Esophagus (tissue), 2 donors: ENCODE data around the gene IFRD2. TPM values are rescaled to one million over a fixed set of nuclear protein-coding genes. Genes with fewer than 3 reads are reported as not detected.
A peak's percentile ranks its signal among the peaks of the same experiment; 100 is the strongest.

Experiments used
- H3K27ac ChIP-seq, 2 donors: one replicate each; pipeline ENCODE4 v1.5.1; 2013; ENCODE audit warnings: low read depth in 2 of 2, mild to moderate bottlenecking in 2 of 2, inconsistent platforms in 1 of 2, low read length in 1 of 2, moderate library complexity in 1 of 2
- H3K27me3 ChIP-seq, 2 donors: one replicate each; pipeline ENCODE4 v1.6.1; 2013; ENCODE audit warnings: low read length in 2 of 2, control low read depth in 1 of 2, mild to moderate bottlenecking in 1 of 2; ENCODE audit not compliant: insufficient read depth in 2 of 2, control insufficient read depth in 1 of 2
- H3K36me3 ChIP-seq, 2 donors: one replicate each; pipeline ENCODE4 v1.6.1; 2013; ENCODE audit warnings: low read length in 1 of 2; ENCODE audit not compliant: control insufficient read depth in 2 of 2, insufficient read depth in 2 of 2
- H3K4me1 ChIP-seq, 2 donors: one replicate each; pipeline ENCODE4 v1.6.1; 2013; ENCODE audit warnings: low read length in 1 of 2; ENCODE audit not compliant: control insufficient read depth in 2 of 2, insufficient read depth in 2 of 2
- H3K4me3 ChIP-seq, 2 donors: one replicate each; pipeline ENCODE4 v1.5.1; 2013; ENCODE audit warnings: low read length in 2 of 2, mild to moderate bottlenecking in 2 of 2, low read depth in 1 of 2, moderate library complexity in 1 of 2
- H3K9me3 ChIP-seq, 2 donors: one replicate each; pipeline ENCODE4 v1.6.1; 2013; ENCODE audit warnings: mild to moderate bottlenecking in 2 of 2, low read depth in 1 of 2, low read length in 1 of 2, moderate library complexity in 1 of 2; ENCODE audit not compliant: control insufficient read depth in 2 of 2, insufficient read depth in 1 of 2
- WGBS, 2 donors: extraction: QIAGEN DNeasy Blood & Tissue Kit; methylation state at CpG; one replicate each; pipeline ENCODE4 v1.1.7; 2013; 5-methylcytosine and 5-hydroxymethylcytosine counted together
- polyA plus RNA-seq, 2 donors: library from polyadenylated mRNA; stranded (reverse); fragments of 200-250 nt; gene quantifications; one replicate each; pipeline ENCODE4 v1.2.3, GENCODE V29; 2013
- donor health status: healthy with polysubstance abuse.
- donor health status: Bipolar disorder and iron deficiency.

IFRD2 gene
- polyA plus RNA-seq, 2 donors: 65.6 to 69.5 TPM

DNA sequence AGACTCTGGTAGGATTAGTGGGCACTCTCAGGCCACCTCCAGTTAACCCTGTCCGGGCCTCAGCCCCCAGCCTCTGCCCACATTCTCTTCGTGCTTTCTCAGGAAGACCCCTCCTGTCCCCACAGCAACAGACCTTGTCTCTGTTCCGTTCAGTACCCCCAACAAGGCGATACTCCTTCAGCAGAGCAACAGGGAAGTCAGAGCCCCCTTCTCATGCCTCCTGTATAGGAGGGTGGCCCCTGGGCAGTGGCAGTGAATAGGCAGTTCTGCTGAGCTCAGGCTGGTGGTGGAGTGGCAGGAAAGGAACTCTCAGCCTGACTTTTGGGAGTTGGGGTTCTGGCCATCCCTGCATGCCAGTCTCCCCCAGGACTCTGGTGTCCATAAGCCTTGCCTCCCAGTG lies 22.8 kb downstream of the IFRD2 start:
- no peaks in the 10 kb centered on the region for H3K27me3 ChIP-seq
- H3K36me3 ChIP-seq: no peaks in the 10 kb centered on the region
- WGBS, 2 donors: 43 to 48% methylated on average over 4 of the region's 4 CpGs
- peaks cover 13 to 39% of the 10 kb centered on the region in 2 donors for H3K4me1 ChIP-seq
- H3K4me3 ChIP-seq: no peak overlapping the region
- peak overlapping the region; percentile 5 to 77 for H3K27ac ChIP-seq
- H3K9me3 ChIP-seq: no peaks in the 10 kb centered on the region

DNA sequence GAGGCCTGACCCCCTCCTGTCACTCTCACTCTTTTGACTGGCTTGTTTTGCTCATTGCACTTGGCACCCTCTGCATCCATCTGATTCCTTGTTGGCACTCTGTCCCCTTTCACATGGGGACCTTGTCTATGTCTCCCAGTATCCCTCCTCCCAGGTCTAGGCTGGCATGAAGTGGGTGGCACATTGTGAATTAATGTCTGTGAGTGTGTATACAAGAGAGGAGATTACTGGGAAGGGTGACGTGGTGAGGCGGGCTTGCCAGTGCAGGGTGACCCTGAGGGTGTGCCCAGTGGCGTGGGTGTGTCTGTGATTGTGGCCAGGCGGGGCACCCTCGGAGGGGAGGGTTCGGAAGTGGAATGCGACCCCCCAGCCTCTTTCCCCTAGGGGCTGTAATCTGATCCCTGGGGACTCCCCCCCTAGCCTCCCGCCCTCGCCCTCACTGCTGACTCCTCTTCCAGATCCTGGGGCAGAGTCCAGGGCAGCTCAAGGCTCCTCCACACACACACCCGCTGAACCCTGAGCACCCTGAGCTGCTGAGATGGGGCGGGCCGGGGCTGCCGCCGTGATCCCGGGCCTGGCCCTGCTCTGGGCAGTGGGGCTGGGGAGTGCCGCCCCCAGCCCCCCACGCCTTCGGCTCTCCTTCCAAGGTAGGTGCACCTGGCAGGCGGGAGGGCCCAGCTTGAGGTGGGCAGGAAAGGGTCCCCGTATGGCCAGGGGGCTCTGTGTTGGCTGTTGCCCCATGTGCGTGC lies 23.4 kb downstream of the IFRD2 start, which contains the start of gene SEMA3B:
Gene SEMA3B (plus strand): TSS at position 445 of the 749 bp plus-strand sequence. CDS start 94 bp downstream, at position 539.
- no peaks in the 10 kb centered on the region for H3K27me3 ChIP-seq
- no peaks in the 10 kb centered on the region for H3K36me3 ChIP-seq
- WGBS, 2 donors: 25 to 31% methylated on average over 19 to 21 of the region's 21 CpGs
- no peak within 1 kb of the TSS for H3K4me3 ChIP-seq
- peak within 1 kb of the TSS; percentile 20 to 77 for H3K27ac ChIP-seq
- H3K4me1 ChIP-seq: peaks cover 13 to 39% of the 10 kb centered on the region in 2 donors
- no peaks in the 10 kb centered on the region for H3K9me3 ChIP-seq

DNA sequence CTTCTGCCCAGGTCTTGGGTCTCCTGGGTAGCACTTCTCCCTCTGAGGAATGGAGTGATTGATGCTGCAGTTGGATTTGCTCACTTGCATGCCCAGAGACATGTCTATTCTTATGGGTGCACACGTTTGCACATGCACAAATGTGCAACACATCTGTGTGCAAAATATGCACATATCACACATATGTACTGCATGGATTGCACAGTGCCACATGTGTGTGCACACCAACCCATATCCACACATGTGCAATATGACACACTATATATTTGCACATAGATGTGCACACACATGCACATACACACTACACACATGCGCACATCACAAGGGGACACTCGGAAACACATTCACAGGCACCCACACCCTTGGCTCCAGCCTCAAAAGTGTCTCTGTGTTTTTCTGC lies 24.0 kb downstream of the IFRD2 start:
- Histone ChIP-seq H3K36me3 (no peaks in the 10 kb centered on the region), H3K4me1 (peaks cover 13 to 37% of the 10 kb centered on the region in 2 donors), H3K9me3 (no peaks in the 10 kb centered on the region), H3K4me3 (no peak overlapping the region), H3K27me3 (no peaks in the 10 kb centered on the region), H3K27ac (peak overlapping the region; percentile 20 to 77)
- 14 to 19% methylated on average over 3 of the region's 3 CpGs for WGBS, 2 donors

DNA sequence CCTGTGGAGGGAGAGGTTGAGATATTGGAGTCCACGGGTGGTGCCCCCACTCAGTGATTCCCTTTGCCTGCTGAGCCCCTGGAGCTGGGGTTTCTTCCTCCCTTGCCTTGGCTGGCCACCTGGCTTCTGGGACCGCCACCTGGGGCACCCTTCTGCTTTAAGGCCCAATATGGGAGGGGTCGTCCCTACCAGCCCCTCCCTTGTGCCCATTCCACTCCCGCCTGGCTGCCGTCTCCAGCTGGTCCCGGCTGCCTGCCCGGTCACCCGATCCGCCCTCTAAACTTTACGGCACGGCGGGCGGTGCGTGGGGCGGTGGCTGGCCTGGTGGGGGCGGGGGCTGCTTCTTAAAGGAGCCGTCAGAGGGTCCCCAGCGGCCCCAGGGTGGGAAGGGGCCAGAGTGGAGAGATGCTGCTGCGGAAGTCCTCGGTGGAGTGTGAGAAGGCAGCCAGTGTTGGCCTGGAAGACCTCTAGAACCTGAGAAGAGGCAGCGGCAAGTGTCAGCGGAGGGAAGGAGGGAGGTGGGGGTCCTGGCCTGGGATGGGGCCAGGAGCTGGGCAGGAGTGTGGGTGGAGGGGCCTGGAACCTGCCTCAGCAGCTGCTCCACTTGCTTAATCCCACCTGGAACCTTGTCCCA lies 24.8 kb downstream of the IFRD2 start:
- H3K27ac ChIP-seq: peak overlapping the region; percentile 71 to 88
- H3K4me1 ChIP-seq: peaks cover 13 to 33% of the 10 kb centered on the region in 2 donors
- no peaks in the 10 kb centered on the region for H3K36me3 ChIP-seq
- peak overlapping the region; percentile 26 to 28 for H3K4me3 ChIP-seq
- WGBS, 2 donors: 5 to 12% methylated on average over 20 to 22 of the region's 22 CpGs
- H3K27me3 ChIP-seq: no peaks in the 10 kb centered on the region
- H3K9me3 ChIP-seq: no peaks in the 10 kb centered on the region

DNA sequence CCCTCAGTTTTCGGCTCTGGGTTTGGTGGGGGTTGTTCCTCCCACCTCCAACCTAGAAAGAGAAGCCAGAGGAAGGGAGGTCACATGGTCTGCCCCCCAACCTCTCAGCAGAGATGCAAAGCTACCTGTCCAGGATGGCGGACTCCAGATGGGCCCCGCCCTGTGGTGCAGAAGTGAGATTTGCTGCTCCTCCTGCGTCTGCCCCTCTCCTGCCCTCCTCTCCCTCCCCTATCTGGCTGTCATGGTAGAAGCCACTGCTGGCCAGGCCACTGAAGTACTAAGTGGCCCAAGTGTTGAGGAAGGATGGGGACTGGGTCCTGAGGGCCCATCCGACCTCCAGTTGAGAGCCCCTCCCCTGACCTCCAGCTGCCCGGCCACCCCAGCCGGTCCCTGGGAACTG lies 25.4 kb downstream of the IFRD2 start:
- no peaks in the 10 kb centered on the region for H3K27me3 ChIP-seq
- WGBS, 2 donors: 57 to 68% methylated on average over 7 of the region's 7 CpGs
- peak overlapping the region; percentile 71 to 88 for H3K27ac ChIP-seq
- peaks cover 13 to 33% of the 10 kb centered on the region in 2 donors for H3K4me1 ChIP-seq
- H3K36me3 ChIP-seq: no peaks in the 10 kb centered on the region
- H3K9me3 ChIP-seq: no peaks in the 10 kb centered on the region
- peak overlapping the region; percentile 26 to 28 for H3K4me3 ChIP-seq

DNA sequence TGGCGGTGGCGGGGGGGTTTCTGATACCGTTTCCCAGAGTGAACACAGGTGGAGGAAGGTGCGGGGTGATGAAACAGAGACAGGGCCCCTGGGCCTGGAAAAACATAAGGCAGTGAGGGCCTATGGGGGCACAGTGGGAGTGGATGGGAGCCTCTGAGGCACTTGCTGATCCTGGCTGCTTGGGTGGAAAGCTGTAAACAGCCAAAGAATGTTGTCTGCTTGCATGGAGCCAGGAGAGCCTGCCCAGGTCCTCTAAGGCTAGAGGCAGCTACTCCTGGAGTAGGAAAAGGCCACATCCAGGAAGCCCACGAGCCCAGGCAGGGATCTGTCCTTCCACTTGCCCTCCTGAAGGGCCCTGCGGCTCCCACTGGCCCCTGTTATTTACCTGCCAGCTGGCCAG lies 26.2 kb downstream of the IFRD2 start:
- 77 to 81% methylated on average over 6 of the region's 6 CpGs for WGBS, 2 donors

DNA sequence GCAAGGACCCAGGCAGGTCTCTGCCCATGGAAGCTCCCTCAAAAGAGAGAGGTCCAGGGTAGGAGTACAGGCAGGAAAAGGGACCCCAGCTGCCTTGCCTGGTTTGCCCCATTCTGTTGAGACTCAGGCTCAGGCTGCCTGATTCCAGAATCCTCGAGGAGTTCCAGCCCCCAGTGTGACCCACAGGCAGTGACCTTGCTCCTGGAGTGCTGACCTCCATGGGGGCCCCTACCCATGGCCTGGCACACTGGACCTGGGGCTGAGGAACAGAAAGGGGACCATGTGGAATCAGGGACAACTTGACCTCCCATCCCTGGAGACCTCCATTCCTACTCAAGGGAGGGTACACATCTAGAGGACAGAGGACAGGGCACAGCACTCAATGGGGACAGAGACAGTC lies 26.7 kb downstream of the IFRD2 start:
- no peaks in the 10 kb centered on the region for H3K27me3 ChIP-seq
- H3K4me3 ChIP-seq: no peak overlapping the region
- 57 to 67% methylated on average over 1 of the region's 1 CpG for WGBS, 2 donors
- H3K9me3 ChIP-seq: no peaks in the 10 kb centered on the region
- peak overlapping the region; percentile 84 to 88 for H3K27ac ChIP-seq
- H3K36me3 ChIP-seq: no peaks in the 10 kb centered on the region
- peaks cover 13 to 30% of the 10 kb centered on the region in 2 donors for H3K4me1 ChIP-seq

More for the DNA sequence above, 26.2 kb downstream of the IFRD2 start:
- Histone ChIP-seq H3K27me3 (no peaks in the 10 kb centered on the region), H3K27ac (peak overlapping the region; percentile 84 to 88), H3K4me1 (peaks cover 13 to 33% of the 10 kb centered on the region in 2 donors), H3K4me3 (no peak overlapping the region), H3K9me3 (no peaks in the 10 kb centered on the region), H3K36me3 (no peaks in the 10 kb centered on the region)

DNA sequence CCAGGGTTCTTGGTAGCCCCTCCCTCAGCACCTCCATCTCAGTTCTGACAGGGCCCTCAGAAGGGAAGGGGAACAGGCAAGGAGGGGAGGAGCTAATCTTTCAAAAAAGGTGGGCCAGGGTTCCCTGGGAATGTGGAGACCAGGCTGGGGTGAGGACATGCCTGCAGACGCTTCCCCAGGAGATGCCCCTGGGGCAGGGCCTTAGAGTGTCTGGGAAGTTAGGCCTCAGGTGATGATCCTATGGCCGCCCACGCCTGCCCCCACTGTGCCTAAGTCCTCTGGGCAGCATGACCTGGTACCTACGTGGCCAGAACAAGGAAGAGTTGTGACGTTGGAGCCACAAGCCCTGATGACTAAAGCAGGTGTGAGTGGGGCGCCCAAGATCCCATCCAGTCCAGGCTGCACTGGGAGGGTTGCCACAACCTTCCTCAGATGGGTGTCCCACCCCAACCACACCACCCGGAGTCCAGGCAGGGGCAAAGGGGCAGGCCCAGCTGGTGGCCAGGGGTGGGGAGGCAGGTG lies 27.2 kb downstream of the IFRD2 start:
- 65 to 66% methylated on average over 7 of the region's 7 CpGs for WGBS, 2 donors
- Histone ChIP-seq H3K4me3 (no peak overlapping the region), H3K4me1 (peaks cover 12 to 32% of the 10 kb centered on the region in 2 donors), H3K27me3 (no peaks in the 10 kb centered on the region), H3K27ac (peak overlapping the region; percentile 84 to 88), H3K36me3 (no peaks in the 10 kb centered on the region), H3K9me3 (no peaks in the 10 kb centered on the region)

DNA sequence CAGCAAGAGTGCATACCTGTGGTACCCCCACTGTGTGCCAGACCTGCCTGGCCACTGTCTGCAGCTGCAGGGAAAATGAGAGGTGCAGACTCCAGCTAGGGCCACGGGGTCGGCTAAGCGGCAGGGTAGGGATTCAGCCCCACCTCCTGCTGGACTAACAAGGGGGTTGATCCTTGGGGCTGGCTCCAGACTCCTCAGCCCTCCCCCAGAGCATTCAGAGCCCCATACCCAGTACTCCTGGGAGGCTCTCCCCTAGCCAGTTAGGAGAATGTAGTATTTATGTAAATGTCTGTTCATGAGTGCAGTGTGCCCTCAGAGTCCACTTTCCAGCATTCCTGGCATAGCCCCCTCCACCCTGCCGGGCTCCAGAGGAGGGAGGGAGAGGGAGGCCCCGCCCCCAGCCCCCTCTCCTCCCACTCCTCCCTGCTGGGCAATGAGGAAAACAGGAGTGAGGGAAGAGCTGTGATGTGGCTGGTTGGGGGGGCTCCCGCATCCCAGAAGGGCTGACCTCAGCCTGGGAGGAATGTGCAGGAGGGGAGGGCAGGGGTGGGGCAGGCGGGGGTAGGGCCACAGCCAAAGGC lies 27.8 kb downstream of the IFRD2 start:
- Histone ChIP-seq H3K9me3 (no peaks in the 10 kb centered on the region), H3K27me3 (no peaks in the 10 kb centered on the region), H3K36me3 (no peaks in the 10 kb centered on the region), H3K4me1 (peaks cover 9 to 30% of the 10 kb centered on the region in 2 donors), H3K4me3 (no peak overlapping the region), H3K27ac (peak overlapping the region; percentile 69 to 84)
- 26 to 35% methylated on average over 7 of the region's 7 CpGs for WGBS, 2 donors
